HG03103 (cell line): ENCODE results near the gene MAGI3.
"Not testable (repeated sequence)": the region's sequence is repeated elsewhere in the genome, so short reads cannot be mapped to it uniquely, and the experiment has no call there.

Experiments
- ATAC-seq: cut with Tn5 transposase; IDR thresholded peaks from one replicate; pipeline ENCODE4 v1.9.1; 2021; ENCODE audit warnings: low read depth; ENCODE audit not compliant: unreplicated experiment

MAGI3 gene

DNA sequence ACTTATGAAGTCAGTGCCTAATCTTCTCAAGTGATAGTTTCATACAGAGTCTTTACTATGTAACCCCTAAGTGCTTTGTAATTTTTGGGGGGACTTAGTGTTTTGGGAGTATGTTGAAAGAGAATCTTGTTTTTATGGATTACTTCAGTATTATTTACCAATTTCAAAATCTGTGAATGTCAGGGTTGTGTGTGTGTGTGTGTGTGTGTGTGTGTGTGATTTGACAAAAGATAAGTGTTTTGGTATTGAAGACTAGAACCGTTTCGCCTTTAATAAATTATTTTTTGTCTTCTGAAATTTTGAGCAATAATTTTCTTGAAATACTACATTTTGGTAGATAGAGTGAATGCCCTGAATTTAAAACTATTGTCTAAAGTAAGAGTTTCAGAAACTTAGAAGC lies 5.8 kb downstream of the MAGI3 start:
- ATAC-seq, result no peak

DNA sequence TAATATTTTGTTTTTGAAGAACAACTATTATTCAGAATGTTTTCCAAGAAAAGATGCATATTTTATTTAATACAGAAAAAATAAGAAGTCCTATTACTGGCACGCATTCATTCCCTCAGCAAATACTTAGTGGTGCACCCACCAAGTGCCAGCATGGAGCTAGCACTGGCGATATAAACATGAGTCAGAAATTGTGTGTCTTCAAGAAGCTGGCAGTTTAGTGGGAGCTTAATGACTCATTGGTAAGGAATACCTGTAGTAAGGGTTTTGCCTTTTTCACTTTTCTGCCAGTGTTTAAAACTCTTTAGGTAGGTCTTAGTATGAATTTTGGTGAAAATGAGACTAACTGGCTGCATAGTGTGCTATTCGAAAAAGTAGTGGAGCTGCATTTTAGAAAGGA lies 6.3 kb downstream of the MAGI3 start:
- no peak for ATAC-seq

DNA sequence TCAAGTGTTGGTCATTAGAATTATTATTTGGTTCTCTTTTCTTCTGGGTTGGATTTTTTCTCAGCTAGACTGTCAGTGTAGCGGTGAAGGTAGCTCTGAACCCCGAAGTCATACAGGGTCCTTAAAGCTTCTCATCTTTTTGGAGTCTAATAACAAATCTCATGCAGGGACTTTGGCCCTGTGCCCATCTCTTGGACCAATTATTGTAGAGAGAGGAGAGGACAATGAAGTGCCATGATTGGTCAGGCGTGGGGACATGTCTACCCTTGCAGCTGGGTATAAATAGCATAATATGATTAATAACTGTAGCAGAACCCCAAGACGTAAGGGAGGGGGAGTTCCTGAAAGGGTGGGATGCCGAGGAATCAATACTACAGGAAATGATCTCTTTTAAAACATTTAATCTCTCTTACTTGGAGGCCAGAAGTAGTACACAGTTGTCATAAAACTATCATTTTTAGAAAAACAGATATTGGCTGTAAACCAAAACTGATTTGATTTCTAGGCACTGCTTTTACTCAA lies 8.8 kb downstream of the MAGI3 start:
- no peak for ATAC-seq

DNA sequence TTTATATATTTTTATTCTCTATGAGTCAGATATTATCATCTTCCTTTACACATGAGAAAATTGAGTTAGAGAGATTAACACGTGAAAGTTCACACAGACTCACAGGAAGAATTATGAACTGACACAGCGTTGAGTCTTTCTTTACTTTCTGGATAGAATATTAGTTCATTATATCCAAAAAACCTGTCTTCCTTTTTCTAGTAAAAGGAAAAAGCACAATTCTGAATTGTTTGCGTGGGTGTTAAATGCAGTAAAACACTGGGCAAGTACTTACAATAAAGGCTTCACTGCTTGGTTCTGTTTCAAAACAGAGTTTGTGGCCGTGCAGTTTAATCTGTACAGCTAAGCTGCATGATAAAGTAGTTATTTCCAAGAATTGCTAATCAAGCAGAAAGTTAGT lies 10.8 kb downstream of the MAGI3 start:
- no peak for ATAC-seq

DNA sequence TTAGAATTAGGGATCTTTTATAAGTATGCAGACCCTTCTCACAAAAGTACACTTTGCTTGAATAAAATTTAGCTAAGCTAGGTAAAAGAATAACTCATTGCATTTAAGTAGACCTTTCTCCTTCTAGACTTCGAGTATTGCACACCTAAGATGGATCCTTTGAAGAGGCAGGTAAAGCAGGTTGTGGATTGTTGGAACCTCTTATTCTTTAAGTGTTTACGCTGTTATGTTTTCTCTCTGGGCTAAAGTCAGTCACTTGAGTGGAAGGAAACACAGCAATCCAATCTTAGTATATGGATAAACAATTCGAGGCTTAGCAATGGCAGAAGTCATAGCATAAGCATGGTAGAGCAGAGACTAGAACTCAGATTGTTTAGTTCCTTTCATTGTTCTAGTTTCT lies 11.4 kb downstream of the MAGI3 start:
- no peak for ATAC-seq

DNA sequence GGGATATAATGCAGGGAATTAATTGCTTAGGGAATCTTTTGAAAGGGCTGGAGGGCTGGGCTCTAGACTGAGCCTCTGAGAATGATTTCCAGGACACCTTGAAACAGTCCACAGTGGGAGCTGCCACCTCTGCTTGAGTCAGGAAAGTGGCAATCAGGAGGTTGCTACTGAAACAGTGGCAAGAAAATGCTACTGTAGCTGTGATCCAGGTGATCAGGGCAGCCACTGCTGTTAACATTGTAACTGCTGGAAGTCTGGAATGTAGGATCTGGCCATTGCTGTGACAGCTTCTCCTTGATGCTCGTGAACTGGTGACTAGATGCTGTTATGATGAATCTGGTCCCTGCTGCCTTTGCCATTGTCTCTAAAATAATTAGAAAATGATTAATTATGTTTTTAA lies 12.8 kb downstream of the MAGI3 start:
- no peak for ATAC-seq

DNA sequence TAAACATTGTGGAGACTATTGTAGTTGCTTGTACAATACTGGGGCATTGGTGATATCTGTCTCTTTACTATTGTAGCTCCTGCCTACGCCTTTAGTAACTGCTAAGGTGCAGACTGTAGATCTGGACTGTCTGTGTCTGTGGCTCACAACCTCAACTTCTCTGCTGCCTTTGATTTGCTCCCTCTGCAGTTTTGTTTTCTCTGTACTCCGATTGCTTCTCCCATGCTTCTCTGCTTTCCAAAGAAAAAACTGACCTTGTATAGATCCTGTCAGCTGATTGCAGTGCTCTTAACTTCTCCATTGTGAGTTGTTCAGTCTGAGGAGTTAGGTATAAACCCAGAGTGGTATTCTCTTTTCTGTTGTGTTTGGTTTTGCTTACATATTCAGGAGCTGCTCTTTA lies 15.3 kb downstream of the MAGI3 start:
- ATAC-seq, result no peak

DNA sequence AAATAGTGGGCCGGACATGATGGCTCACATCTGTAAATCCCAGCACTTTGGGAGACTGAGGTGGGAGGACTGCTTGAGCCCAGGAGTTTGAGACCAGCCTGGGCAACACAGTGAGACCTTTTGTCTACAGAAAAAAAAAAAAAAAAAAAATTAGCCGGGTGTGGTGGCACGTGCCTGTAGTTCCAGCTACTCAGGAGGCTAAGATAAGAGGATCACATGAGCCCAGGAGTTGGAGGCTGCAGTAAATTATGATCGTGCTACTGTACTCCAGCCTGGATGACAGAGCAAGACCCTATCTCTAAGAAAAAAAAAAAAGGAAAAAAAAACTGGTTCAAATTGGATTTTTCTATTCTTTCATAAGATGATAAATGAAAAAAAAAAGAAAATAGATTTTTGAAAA lies 15.8 kb downstream of the MAGI3 start:
- not testable (repeated sequence) for ATAC-seq

DNA sequence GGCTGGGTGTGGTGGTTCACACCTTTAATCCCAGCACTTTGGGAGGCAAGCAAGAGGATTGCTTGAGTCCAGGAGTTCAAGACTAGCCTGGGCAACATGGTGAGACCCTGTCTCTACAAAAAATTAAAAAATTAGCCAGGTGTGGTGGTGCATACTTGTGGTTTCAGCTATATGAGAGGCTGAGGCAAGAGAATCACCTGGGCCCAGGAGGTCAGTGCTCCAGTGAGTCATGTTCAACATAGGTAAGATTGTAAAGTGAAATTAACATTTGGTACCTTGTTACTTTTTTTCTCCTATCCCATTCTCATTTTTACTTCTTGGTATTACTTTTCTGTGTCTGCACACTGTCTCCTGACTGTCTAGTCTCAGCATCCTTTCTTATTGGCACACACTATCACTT lies 19.0 kb downstream of the MAGI3 start:
- no peak for ATAC-seq

DNA sequence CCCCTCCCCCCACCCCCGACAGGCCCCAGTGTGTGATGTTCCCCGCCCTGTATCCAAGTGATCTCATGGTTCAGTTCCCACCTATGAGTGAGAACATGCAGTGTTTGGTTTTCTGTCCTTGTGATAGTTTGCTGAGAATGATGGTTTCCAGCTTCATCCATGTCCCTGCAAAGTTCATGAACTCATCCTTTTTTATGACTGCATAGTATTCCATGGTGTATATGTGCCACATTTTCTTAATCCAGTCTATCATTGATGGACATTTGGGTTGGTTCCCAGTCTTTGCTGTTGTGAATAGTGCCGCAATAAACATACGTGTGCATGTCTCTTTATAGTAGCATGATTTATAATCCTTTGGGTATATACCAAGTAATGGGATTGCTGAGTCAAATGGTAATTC lies 21.7 kb downstream of the MAGI3 start:
- ATAC-seq, result not testable (repeated sequence)

DNA sequence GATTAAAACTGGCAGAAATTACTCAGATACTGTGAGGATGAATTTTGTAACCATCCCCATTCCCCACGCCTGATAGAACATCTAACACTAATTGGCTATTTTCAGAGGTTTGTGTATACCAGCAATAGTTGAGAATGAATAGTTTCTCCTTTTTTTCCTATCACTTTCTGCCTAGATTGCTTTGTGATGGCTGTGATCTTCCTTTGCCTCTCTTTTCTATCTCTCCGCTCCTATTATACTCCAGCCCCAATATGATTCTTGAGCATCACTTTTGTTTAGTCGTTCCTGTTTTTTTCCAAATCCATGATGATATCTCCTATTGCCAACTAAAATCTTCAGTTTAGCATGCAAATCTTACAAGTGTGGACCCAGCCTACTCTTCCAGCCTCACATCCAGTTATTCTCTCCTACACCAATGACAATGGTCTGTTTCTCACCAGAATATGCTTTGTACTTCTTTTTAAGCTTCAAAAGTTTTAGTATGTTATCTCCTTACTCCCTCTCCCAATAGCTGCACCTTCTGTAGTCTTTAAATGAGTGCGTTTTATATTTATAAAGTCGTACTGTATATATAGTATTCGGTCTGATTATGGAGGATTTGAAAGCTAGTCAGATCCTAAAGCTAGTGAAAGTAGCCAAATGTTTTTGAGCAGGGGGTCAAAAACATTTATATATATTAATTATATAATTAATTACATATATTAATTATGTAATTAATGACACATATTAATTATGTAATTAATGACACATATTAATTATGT lies 25.2 kb downstream of the MAGI3 start:
- ATAC-seq, result no peak

DNA sequence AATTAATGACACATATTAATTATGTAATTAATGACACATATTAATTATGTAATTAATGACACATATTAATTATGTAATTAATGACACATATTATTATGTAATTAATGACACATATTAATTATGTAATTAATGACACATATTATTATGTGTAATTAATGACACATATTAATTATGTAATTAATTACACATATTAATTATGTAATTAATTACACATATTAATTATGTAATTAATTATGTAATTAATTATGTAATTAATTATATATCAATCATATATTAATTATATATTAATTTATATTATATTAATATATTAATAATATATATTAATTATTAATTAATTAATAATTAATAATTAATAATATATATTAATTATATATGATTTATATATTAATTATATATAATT lies 25.8 kb downstream of the MAGI3 start:
- not testable (repeated sequence) for ATAC-seq

DNA sequence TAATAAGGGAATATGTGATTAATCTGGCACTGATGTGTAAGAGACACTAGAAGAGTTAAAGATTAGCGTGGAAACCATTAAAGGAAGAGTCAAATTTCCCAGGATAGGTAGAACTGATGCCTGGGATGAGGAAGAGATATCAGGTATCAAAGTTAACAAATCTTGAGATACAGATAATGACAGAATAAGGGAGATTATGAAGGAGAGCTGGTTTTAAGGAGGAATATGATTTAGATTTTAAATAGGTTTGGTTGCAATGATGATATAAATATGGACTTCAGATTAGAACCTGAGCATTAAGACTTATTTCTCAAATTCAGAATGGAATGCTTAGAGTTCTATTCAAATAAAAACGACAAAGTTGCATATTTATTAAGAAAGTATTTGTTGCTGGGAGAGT lies 26.2 kb downstream of the MAGI3 start:
- no peak for ATAC-seq

DNA sequence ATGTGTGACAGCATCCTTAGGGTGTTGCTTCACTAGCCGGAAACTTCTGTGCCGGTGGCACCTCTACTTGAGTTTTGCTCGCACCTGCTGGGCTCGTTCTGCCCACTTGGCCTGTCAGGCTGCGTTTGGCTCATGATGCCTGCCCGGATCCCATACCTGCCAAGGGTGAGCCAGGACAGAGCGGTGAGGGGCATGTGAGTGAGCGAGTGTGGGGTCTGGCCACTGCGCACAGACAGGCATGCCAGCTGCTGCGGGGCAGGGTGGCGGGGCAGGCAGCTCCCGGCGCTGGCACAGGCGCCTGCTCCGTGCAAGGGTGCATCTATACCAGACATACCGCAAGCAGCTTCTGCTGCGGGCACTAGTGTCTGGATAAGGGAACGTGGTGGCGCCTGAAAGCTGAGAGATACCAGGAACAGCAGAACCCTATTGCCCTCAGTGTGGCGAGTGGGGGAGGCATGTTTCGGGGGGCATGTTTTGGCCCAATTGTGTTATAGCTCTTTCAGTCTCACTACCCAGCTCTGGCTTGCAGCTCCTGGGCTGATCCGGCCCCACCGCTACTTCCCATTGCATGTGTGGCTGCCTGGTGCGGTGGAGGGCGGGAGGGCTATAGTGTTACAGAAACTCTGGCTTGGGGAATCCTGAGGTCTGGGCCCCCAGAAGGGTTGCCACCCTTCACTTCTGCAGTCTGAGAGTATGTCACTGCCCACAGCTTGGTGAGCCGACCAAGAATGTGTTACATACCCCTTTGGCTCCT lies 32.2 kb downstream of the MAGI3 start:
- no peak for ATAC-seq

DNA sequence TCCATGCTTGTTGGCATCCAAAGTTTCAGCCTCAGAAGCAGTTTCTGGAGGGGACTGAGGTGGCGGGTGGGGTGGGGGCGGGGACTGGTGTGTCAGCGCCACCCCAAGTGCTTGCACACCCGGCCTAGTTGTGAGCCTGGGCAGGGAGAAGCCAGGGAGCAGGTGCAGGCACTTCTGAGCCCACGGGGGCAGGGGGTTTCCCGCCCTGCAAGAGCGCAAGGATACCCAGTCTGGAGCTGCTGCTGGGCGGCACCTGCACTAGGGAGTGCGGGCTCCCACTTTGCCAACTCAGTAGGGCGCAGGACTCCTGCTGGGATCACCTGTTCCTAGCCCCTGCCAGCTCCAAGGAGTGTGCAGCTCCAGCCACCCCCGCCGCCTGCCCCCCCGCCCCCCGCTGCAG lies 33.5 kb downstream of the MAGI3 start:
- no peak for ATAC-seq

DNA sequence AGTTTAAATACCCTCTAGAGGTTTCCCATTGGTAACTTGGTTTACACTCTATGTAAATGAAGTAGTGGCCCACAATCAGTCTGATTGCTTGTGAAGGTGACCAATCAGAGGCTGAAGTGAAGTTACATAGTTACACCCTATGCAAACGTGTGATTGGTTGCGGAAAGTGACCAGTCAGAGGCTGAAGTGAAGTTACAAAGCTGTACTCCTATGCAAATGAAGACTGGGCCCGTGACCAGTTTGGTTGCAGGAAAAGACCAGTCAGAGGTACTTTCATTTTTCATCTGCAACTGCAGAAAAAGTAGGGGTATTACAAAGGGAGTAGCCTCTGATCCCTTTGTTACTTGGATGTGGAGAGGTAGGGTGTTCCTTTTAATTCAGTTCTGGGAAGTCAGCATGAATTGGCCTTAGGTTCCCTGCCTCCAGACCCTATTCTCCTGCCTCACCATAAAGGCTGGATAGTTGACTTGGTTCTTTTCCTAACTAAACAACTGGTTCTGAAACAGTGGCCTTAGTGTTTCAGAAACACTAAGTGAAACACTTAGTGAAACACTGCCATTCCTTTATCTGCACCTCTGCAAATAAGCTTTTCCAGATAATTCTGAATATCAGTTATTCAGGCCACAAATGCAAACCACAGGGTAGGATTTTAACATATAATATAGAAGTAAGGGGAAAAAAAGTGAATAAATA lies 39.3 kb downstream of the MAGI3 start:
- ATAC-seq, result no peak

DNA sequence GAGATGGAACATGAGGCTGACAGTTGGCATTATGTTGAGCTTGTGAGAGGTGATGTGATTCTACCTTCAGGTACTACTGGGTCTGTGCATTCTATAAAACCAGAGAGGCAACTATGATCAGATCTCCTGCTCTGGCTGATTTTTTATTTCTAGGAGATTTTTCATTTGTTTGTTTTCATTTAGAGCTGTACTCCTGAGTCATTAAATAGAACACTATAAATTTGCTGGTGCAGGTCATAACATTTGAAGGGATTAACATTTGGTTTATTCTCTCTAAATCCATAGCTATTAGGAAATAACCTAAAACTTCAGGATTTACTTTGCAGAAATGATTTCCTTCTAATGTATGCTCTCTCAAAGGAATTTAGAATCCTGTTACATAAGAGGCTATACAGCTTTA lies 42.9 kb downstream of the MAGI3 start:
- no peak for ATAC-seq

DNA sequence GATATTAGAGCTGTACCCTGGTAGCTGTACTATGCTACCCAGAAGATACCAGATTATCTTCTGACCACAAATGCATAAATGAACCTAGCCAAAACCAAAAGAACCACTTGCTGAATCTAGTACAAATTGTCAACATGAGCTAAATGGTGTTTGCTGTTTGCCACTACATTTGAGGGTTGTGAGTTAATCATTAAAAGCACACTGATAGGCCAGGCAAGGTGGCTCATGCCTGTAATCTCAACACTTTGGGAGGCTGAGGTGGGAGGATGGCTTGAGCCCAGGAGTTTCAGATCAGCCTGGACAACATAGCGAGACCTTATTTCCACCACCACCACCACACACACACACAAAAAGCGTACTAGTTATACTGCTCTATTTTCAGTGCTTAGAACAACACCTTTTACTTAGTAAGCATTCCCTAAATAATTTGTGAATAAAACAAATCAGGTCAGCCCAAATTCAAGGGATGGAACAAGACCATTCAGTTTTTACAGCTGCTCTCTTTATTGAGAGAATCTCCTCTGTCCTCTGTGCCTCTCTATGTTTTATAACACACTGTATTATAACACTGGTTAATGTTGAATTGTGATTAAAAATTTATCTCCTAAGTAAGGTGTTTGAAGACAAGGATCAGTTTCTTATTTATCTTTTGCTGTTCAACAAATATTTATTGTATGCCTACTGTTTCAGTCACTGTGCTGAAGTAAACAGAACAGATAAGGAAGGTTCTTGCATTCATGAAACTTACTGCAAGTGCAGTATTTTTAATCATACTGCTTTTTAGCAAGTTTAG lies 44.0 kb downstream of the MAGI3 start:
- no peak for ATAC-seq

DNA sequence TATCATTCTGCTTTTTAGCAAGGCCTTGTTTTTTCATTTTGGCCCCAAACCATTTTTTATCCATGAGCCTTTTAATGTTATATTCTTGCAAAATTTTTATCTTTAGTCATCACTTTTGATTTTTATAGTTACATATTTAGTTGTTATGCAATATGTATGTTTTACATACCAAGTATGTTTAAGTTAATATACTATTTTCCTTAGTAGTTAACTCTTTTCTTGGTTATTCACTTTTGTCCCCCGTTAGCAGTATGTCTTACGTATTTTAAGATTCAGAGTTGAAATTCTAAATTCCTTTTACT lies 44.5 kb downstream of the MAGI3 start:
- no peak for ATAC-seq

DNA sequence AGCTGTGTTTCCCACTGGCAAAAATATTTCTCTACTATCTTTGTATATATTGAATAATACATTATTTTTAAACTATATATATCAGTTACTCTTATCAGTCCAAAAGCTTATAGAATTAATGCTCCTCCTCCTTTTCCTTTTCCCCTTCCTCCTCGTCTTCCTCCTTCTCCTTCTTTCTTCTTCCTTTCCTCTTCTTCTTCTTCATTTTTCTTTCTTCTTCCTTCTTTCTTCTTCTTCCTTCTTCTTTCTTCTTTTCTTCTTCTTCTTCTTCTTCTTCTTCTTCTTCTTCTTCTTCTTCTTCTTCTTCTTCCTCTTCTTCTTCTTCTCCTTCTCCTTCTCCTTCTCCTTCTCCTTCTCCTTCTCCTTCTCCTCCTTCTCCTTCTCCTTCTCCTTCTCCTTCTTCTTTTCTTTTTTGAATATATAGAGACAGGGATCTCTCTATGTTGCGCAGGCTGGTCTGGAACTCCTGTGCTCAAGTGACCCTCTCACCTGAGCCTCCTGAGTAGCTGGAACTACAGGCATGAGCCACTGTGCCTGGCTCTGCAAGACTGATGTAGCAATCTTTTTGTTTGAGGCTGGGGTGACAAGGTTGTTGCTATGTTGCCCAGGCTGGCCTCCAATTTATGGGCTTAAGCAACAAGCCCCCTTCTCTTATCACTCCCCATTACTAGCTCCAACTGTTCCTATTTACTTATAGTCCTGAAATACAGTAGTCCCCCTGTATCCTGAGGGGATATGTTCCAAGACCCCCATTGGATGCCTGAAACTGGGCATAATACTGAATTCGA lies 47.4 kb downstream of the MAGI3 start:
- ATAC-seq, result no peak
